ENCODE measurements around the gene RSKR.
"Not testable (repeated sequence)": the region's sequence is repeated elsewhere in the genome, so short reads cannot be mapped to it uniquely, and the experiment has no call there.

Gene RSKR

DNA sequence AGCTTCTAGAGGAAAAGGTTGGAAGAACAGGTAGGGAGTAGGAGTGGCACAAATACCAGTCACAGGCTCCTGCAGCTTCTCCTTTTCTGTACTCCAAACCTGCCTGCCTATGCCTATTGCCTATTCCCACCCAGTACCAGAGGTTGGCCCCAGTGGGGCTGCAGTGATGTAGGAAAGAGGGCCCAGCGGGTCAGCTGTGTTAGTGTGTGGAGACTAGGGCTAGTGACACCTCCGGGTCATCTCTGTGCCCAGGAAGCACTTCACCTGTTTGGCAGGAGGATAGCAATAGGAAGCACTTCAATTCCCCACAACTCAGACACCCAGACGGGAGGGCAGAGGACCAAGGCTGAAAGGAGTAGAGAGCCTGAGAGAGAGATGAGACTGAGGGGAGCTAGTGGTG lies 38.0 kb downstream of the RSKR start:
- not testable (repeated sequence) for H3K4me1 ChIP-seq (ENCODE audit: control insufficient read depth, low read depth, low read length); H3K27ac ChIP-seq (ENCODE audit: low read depth, low read length); H4K8ac ChIP-seq (ENCODE audit: low read depth, low read length); H3K4me3 ChIP-seq (ENCODE audit: low read length); H3K4ac ChIP-seq (ENCODE audit: low read depth, low read length); H3K18ac ChIP-seq (ENCODE audit: low read length); H3K9ac ChIP-seq (ENCODE audit: low read length); H2BK120ac ChIP-seq (ENCODE audit: low read depth, low read length); H3K79me1 ChIP-seq (ENCODE audit: low read length); H3K23ac ChIP-seq (ENCODE audit: low read length); H3K27me3 ChIP-seq (ENCODE audit: insufficient read depth, low read length, poor library complexity); H3K4me2 ChIP-seq (ENCODE audit: low read length); H4K5ac ChIP-seq (ENCODE audit: low read length); H3K79me2 ChIP-seq (ENCODE audit: control insufficient read depth, insufficient read depth, low read length); H2BK15ac ChIP-seq (replicated peaks; ENCODE audit: low read depth); H2BK5ac ChIP-seq (ENCODE audit: low read length); H2AK5ac ChIP-seq (ENCODE audit: low read length); DNase-seq
- Histone ChIP-seq H3K36me3 (ENCODE audit: control insufficient read depth, insufficient read depth, low read length) (peaks cover 15% of the 10 kb centered on the region), H3K56ac (ENCODE audit: low read length) (peak overlapping the region; percentile 7)
- WGBS (ENCODE audit: extremely low coverage, insufficient coverage, low lambda C conversion rate) = no CpG with 5 or more reads among the region's 3 CpGs

DNA sequence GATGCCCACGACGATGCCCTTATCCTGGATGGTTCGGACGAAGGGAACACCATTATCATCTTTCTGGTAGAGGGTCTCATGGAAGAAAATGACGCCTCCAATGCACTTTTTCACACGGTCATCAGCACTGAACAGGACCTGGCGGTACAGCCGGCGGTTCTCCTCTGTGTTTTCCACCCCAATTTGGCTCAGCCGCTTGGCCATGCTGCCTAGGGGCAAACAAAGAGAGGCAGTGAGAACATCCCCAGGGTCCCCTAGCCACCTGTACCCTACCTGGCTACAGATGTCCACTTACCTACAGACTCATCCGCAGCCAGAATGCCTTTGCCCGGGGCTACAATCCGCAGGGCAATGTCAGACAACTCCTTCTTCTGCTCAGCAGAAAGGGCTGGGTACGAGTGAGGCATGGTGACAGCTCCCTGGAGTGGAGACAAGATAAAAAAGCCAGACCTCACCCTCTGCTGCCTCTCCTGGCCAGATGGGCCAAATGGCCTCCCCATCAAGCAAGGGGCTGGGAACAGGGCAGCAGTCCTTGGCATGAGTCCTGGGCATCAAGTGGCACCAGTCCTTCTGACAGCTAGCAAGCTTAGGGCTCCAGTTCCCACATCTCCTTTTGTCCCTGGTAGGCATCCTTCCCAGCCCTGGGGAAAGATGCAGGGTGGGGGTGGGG lies 38.7 kb downstream of the RSKR start:
- no peak overlapping the region for H3K9ac ChIP-seq (ENCODE audit: low read length)
- no peak overlapping the region for H3K4me3 ChIP-seq (ENCODE audit: low read length)
- no peak overlapping the region for H3K56ac ChIP-seq (ENCODE audit: low read length)
- H2BK5ac ChIP-seq (ENCODE audit: low read length) = no peak overlapping the region
- peaks cover 15% of the 10 kb centered on the region for H3K36me3 ChIP-seq (ENCODE audit: control insufficient read depth, insufficient read depth, low read length)
- no peak overlapping the region for H3K27ac ChIP-seq (ENCODE audit: low read depth, low read length)
- no peak overlapping the region for H2BK120ac ChIP-seq (ENCODE audit: low read depth, low read length)
- no peak overlapping the region for H4K5ac ChIP-seq (ENCODE audit: low read length)
- H3K27me3 ChIP-seq (ENCODE audit: insufficient read depth, low read length, poor library complexity) = no peaks in the 10 kb centered on the region
- peak; percentile 42 for DNase-seq
- no peak overlapping the region for H3K23ac ChIP-seq (ENCODE audit: low read length)
- no peak overlapping the region for H3K4ac ChIP-seq (ENCODE audit: low read depth, low read length)
- H3K18ac ChIP-seq (ENCODE audit: low read length) = no peak overlapping the region
- no peak overlapping the region for H2AK5ac ChIP-seq (ENCODE audit: low read length)
- H3K4me1 ChIP-seq (ENCODE audit: control insufficient read depth, low read depth, low read length) = peaks cover 8% of the 10 kb centered on the region
- no peak overlapping the region for H2BK15ac ChIP-seq (replicated peaks; ENCODE audit: low read depth)
- no peak overlapping the region for H3K4me2 ChIP-seq (ENCODE audit: low read length)
- H3K79me1 ChIP-seq (ENCODE audit: low read length) = no peaks in the 10 kb centered on the region
- WGBS (ENCODE audit: extremely low coverage, insufficient coverage, low lambda C conversion rate) = no CpG with 5 or more reads among the region's 14 CpGs
- H3K79me2 ChIP-seq (ENCODE audit: control insufficient read depth, insufficient read depth, low read length) = no peaks in the 10 kb centered on the region
- no peak overlapping the region for H4K8ac ChIP-seq (ENCODE audit: low read depth, low read length)

DNA sequence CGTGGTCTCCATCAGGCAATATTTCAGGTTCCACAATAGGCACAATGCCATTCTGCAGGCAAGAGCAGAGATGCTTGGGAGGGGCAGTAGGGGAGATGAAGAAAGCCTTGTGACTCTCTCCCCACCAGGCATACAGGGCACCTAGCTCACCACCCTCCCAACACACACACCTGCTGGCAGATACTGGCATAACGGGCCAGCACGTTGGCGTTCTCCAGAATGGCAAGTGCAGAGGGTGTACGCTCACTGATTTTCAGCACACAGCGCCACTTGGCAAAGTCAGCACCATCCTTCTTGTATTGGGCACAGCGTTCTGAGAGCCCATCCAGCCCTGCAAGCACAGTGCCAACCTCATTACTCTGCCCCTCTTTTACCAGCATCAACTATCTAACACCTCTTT lies 39.5 kb downstream of the RSKR start:
- Histone ChIP-seq H3K79me2 (ENCODE audit: control insufficient read depth, insufficient read depth, low read length) (peaks cover under 1% of the 10 kb centered on the region), H3K23ac (ENCODE audit: low read length) (no peak overlapping the region), H3K4me1 (ENCODE audit: control insufficient read depth, low read depth, low read length) (peaks cover 8% of the 10 kb centered on the region)

DNA sequence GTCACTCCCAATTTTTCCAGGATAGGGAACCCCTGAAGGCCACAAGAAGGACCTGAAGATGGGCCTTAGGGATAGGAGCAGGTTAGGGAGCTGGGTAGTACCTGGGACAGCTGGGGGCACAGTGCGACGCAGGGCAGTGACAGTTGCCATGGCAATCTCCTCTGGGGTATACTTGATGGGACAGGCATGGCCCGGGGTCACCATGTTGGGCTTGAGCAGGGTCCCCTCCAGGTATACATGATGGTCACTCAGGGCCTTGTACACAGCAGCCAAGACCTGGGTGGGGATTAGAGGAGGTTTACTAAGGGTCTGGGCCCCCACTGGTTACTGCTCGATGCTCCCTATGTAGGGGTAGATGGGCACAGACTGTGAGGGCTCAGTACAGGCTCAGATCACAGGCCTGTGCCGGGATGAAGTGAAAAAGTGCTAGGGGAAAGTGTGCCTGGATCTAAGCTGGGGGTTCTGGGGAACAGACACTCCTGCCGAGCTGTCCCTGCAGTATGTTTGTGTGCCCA lies 40.0 kb downstream of the RSKR start:
- DNase-seq = no peak
- no peak overlapping the region for H4K5ac ChIP-seq (ENCODE audit: low read length)

More for the DNA sequence above, 39.5 kb downstream of the RSKR start:
- Histone ChIP-seq H3K9ac (ENCODE audit: low read length) (no peak overlapping the region), H3K4me3 (ENCODE audit: low read length) (no peak overlapping the region), H3K79me1 (ENCODE audit: low read length) (peaks cover under 1% of the 10 kb centered on the region), H2AK5ac (ENCODE audit: low read length) (no peak overlapping the region), H4K5ac (ENCODE audit: low read length) (no peak overlapping the region), H2BK120ac (ENCODE audit: low read depth, low read length) (no peak overlapping the region), H2BK5ac (ENCODE audit: low read length) (no peak overlapping the region), H2BK15ac (replicated peaks; ENCODE audit: low read depth) (no peak overlapping the region), H3K4me2 (ENCODE audit: low read length) (no peak overlapping the region), H3K36me3 (ENCODE audit: control insufficient read depth, insufficient read depth, low read length) (peaks cover 13% of the 10 kb centered on the region), H4K8ac (ENCODE audit: low read depth, low read length) (no peak overlapping the region), H3K27me3 (ENCODE audit: insufficient read depth, low read length, poor library complexity) (no peaks in the 10 kb centered on the region), H3K56ac (ENCODE audit: low read length) (no peak overlapping the region), H3K27ac (ENCODE audit: low read depth, low read length) (no peak overlapping the region), H3K18ac (ENCODE audit: low read length) (no peak overlapping the region), H3K4ac (ENCODE audit: low read depth, low read length) (no peak overlapping the region)
- no CpG with 5 or more reads among the region's 7 CpGs for WGBS (ENCODE audit: extremely low coverage, insufficient coverage, low lambda C conversion rate)
- no peak for DNase-seq

DNA sequence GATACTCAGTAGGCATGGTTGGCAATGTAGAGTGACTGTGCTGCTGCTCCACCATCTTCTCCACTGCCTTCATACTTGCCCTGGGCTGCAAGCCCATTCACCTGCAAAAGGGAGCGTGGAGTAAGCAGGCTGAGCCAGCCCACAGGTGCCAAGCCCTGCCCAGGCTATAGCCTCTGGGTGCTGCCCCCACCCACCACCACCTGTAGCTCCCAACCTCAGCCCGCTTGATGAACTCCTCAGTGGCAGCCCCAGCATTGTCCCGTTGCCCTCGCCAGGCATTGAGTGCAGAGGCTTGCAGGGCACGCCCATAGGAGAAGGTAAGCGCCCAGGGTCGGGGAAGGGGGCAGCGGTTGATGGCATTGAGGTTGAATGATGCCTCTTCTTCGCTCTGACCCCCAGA lies 40.5 kb downstream of the RSKR start:
- Histone ChIP-seq H3K56ac (ENCODE audit: low read length) (no peak overlapping the region), H2BK15ac (replicated peaks; ENCODE audit: low read depth) (no peak overlapping the region), H3K18ac (ENCODE audit: low read length) (no peak overlapping the region), H3K4me3 (ENCODE audit: low read length) (no peak overlapping the region), H3K9ac (ENCODE audit: low read length) (no peak overlapping the region), H2AK5ac (ENCODE audit: low read length) (no peak overlapping the region), H4K8ac (ENCODE audit: low read depth, low read length) (no peak overlapping the region), H4K5ac (ENCODE audit: low read length) (no peak overlapping the region), H3K79me2 (ENCODE audit: control insufficient read depth, insufficient read depth, low read length) (peaks cover 2% of the 10 kb centered on the region), H3K4me2 (ENCODE audit: low read length) (no peak overlapping the region), H3K27me3 (ENCODE audit: insufficient read depth, low read length, poor library complexity) (no peaks in the 10 kb centered on the region), H3K4me1 (ENCODE audit: control insufficient read depth, low read depth, low read length) (peaks cover 8% of the 10 kb centered on the region), H3K23ac (ENCODE audit: low read length) (no peak overlapping the region), H2BK5ac (ENCODE audit: low read length) (no peak overlapping the region), H3K79me1 (ENCODE audit: low read length) (peaks cover 2% of the 10 kb centered on the region), H2BK120ac (ENCODE audit: low read depth, low read length) (no peak overlapping the region), H3K27ac (ENCODE audit: low read depth, low read length) (no peak overlapping the region), H3K4ac (ENCODE audit: low read depth, low read length) (no peak overlapping the region), H3K36me3 (ENCODE audit: control insufficient read depth, insufficient read depth, low read length) (peaks cover 5% of the 10 kb centered on the region)
- WGBS (ENCODE audit: extremely low coverage, insufficient coverage, low lambda C conversion rate) = no CpG with 5 or more reads among the region's 9 CpGs
- DNase-seq = no peak

More for the DNA sequence above, 40.0 kb downstream of the RSKR start:
- no peak overlapping the region for H3K4ac ChIP-seq (ENCODE audit: low read depth, low read length)
- H2BK120ac ChIP-seq (ENCODE audit: low read depth, low read length) = no peak overlapping the region
- H2BK15ac ChIP-seq (replicated peaks; ENCODE audit: low read depth) = no peak overlapping the region
- H3K79me2 ChIP-seq (ENCODE audit: control insufficient read depth, insufficient read depth, low read length) = peaks cover 2% of the 10 kb centered on the region
- H3K56ac ChIP-seq (ENCODE audit: low read length) = no peak overlapping the region
- H3K4me2 ChIP-seq (ENCODE audit: low read length) = no peak overlapping the region
- WGBS (ENCODE audit: extremely low coverage, insufficient coverage, low lambda C conversion rate) = no CpG with 5 or more reads among the region's 6 CpGs
- H3K18ac ChIP-seq (ENCODE audit: low read length) = no peak overlapping the region
- H3K36me3 ChIP-seq (ENCODE audit: control insufficient read depth, insufficient read depth, low read length) = peaks cover 9% of the 10 kb centered on the region
- H3K4me3 ChIP-seq (ENCODE audit: low read length) = no peak overlapping the region
- H3K4me1 ChIP-seq (ENCODE audit: control insufficient read depth, low read depth, low read length) = peaks cover 8% of the 10 kb centered on the region
- H2AK5ac ChIP-seq (ENCODE audit: low read length) = no peak overlapping the region
- H3K27me3 ChIP-seq (ENCODE audit: insufficient read depth, low read length, poor library complexity) = no peaks in the 10 kb centered on the region
- H3K23ac ChIP-seq (ENCODE audit: low read length) = no peak overlapping the region
- H3K9ac ChIP-seq (ENCODE audit: low read length) = no peak overlapping the region
- H2BK5ac ChIP-seq (ENCODE audit: low read length) = no peak overlapping the region
- H4K8ac ChIP-seq (ENCODE audit: low read depth, low read length) = no peak overlapping the region
- no peak overlapping the region for H3K27ac ChIP-seq (ENCODE audit: low read depth, low read length)
- peaks cover 2% of the 10 kb centered on the region for H3K79me1 ChIP-seq (ENCODE audit: low read length)

DNA sequence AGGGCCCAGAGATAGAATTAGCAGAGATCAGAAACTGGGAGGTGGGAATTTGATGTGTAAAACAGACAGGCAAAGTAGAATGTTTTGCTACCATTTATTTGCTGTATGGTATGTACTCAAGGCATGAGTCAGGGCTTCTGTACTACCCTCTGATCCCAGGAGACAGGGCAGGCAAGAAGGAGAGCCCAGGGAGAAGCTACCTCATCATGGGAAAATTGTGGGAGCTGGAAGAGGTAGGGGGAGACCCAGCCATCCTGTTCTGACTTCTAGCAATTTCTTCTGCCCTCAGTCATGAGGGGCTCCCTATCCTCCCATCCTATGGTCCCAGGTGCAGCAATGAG lies 41.0 kb downstream of the RSKR start:
- Histone ChIP-seq H4K5ac (ENCODE audit: low read length) (no peak overlapping the region), H3K4ac (ENCODE audit: low read depth, low read length) (no peak overlapping the region), H3K36me3 (ENCODE audit: control insufficient read depth, insufficient read depth, low read length) (peaks cover 1% of the 10 kb centered on the region), H3K56ac (ENCODE audit: low read length) (no peak overlapping the region), H3K79me2 (ENCODE audit: control insufficient read depth, insufficient read depth, low read length) (peaks cover 2% of the 10 kb centered on the region), H3K79me1 (ENCODE audit: low read length) (peaks cover 2% of the 10 kb centered on the region), H3K4me2 (ENCODE audit: low read length) (no peak overlapping the region), H3K27me3 (ENCODE audit: insufficient read depth, low read length, poor library complexity) (no peaks in the 10 kb centered on the region), H2BK15ac (replicated peaks; ENCODE audit: low read depth) (no peak overlapping the region), H3K4me3 (ENCODE audit: low read length) (no peak overlapping the region), H2BK5ac (ENCODE audit: low read length) (no peak overlapping the region), H3K23ac (ENCODE audit: low read length) (no peak overlapping the region), H4K8ac (ENCODE audit: low read depth, low read length) (no peak overlapping the region), H3K18ac (ENCODE audit: low read length) (no peak overlapping the region), H2AK5ac (ENCODE audit: low read length) (no peak overlapping the region), H3K4me1 (ENCODE audit: control insufficient read depth, low read depth, low read length) (peaks cover 8% of the 10 kb centered on the region), H2BK120ac (ENCODE audit: low read depth, low read length) (no peak overlapping the region), H3K9ac (ENCODE audit: low read length) (no peak overlapping the region), H3K27ac (ENCODE audit: low read depth, low read length) (no peak overlapping the region)
- no peak for DNase-seq

Data from mesendoderm (in vitro differentiated cells).